K562 (cell line): ENCODE measurements around the gene AHCYL2. TPM values are rescaled to one million over a fixed set of nuclear protein-coding genes. Genes with fewer than 3 reads are reported as not detected.

Source experiments
- BMI1 ChIP-seq: fragments of 150-350 bp; IDR thresholded peaks from 2 replicates; pipeline ENCODE4 v1.6.1; 2014; ENCODE audit warnings: low read length
- BRF2 ChIP-seq: IDR thresholded peaks from 3 replicates; pipeline ENCODE4 v1.6.1; 2011; ENCODE audit warnings: borderline replicate concordance, mild to moderate bottlenecking; ENCODE audit not compliant: insufficient read length, insufficient read depth
- CEBPZ ChIP-seq: fragments of 150-350 bp; IDR thresholded peaks from 2 replicates; pipeline ENCODE4 v1.6.1; 2014; ENCODE audit warnings: low read depth, mild to moderate bottlenecking, low read length, borderline replicate concordance
- CTBP1 ChIP-seq: fragments of 450-650 bp; IDR thresholded peaks from 2 replicates; pipeline ENCODE4 v1.6.1; 2016; ENCODE audit warnings: borderline replicate concordance
- FOXA3 ChIP-seq, 2 experiments: fragments of 450-650 bp in 1 of 2; sonication (generic) in 1 of 2; formaldehyde crosslinking; IDR thresholded peaks in 1 of 2; conservative IDR thresholded peaks in 1 of 2; 2 replicates each; pipeline versions ENCODE4 v1.4.0 to v1.8.0; 2020 to 2022; ENCODE audit warnings: mild to moderate bottlenecking in 2 of 2, missing genetic modification reagents in 1 of 2
- RB1 ChIP-seq: fragments of 450-650 bp; IDR thresholded peaks from 2 replicates; pipeline ENCODE4 v1.6.1; 2017; ENCODE audit warnings: low read depth, mild to moderate bottlenecking
- XRCC5 ChIP-seq: fragments of 200-400 bp; formaldehyde crosslinking; IDR thresholded peaks from 2 replicates; pipeline ENCODE4 v1.6.1; 2017; ENCODE audit warnings: low read depth, mild to moderate bottlenecking, low read length
- ZBTB49 ChIP-seq: sonication (generic); formaldehyde crosslinking; IDR thresholded peaks from 2 replicates; pipeline ENCODE4 v1.8.0; 2022; ENCODE audit warnings: missing genetic modification reagents, mild to moderate bottlenecking, borderline replicate concordance
- ZBTB8A ChIP-seq: fragments of 450-650 bp; IDR thresholded peaks from 2 replicates; pipeline ENCODE4 v1.6.1; 2018; ENCODE audit warnings: mild to moderate bottlenecking, moderate library complexity; ENCODE audit not compliant: partially characterized antibody
- ZNF217 ChIP-seq: sonication (generic); formaldehyde crosslinking; IDR thresholded peaks from 2 replicates; pipeline ENCODE4 v1.8.0; 2022; ENCODE audit warnings: mild to moderate bottlenecking, missing genetic modification reagents
- ZNF384 ChIP-seq: IDR thresholded peaks from 2 replicates; pipeline ENCODE4 v1.6.1; 2012; ENCODE audit warnings: low read depth, low read length, improper control_type of control experiment
- ZNF436 ChIP-seq: fragments of 250-450, 450-650 bp; sonication (Bioruptor Pico); formaldehyde crosslinking; IDR thresholded peaks from 2 replicates; pipeline ENCODE4 v1.7.0; 2020; ENCODE audit warnings: mild to moderate bottlenecking
- polyA plus RNA-seq, 8 experiments: library from polyadenylated mRNA; depleted of rRNA in 4 of 8; stranded (reverse) in 5 of 8; unstranded in 3 of 8; fragments of >200 nt; fragmentation: Nextera tagmentation in 2 of 8; fragmentation: Illumina TruSeq in 1 of 8; extraction: Ambion mirVana in 2 of 8; extraction: Trizol in 1 of 8; gene quantifications; 2 replicates each; pipeline versions ENCODE4 v1.2.1 to v1.2.3, GENCODE V29; 2011 to 2014; ENCODE audit warnings: inconsistent platforms in 1 of 8, missing spikeins in 1 of 8
- total RNA-seq, 7 experiments: library from RNA; depleted of rRNA in 6 of 7; stranded (reverse); fragments of >200 nt in 6 of 7; fragmentation: Illumina TruSeq in 2 of 7; extraction: Trizol in 2 of 7; gene quantifications; 2 replicates each; pipeline versions ENCODE4 v1.2.1 to v1.2.3, GENCODE V29; 2011 to 2021; ENCODE audit warnings: low replicate concordance in 1 of 7

Gene AHCYL2
- total and polyA plus RNA-seq, 9 of the 15 experiments (the other 6 are each of a cell fraction or from before 2014, with no cell fraction given) = 0.93 to 10.5 (median 5.2) TPM

GRCh38 chr7:129367700-129368388 is 143.0 kb downstream of the AHCYL2 start (continued):
- TF ChIP-seq ZBTB49 (CRISPR knock-in tag) (no peak), RB1 (0 out of 2 replicates have a peak, but pooled peaks have one; percentile 53), ZNF384 (0 out of 2 replicates have a peak, but pooled peaks have one; percentile 44), CTBP1 (peak; percentile 62; the same call in 1 of the 2 replicates), ZBTB8A (no peak), ZNF436 (CRISPR knock-in tag) (no peak), CEBPZ (no peak), ZNF217 (CRISPR knock-in tag) (no peak), BRF2 (no peak), XRCC5 (peak; percentile 92), BMI1 (0 out of 2 replicates have a peak, but pooled peaks have one; percentile 50), FOXA3 (CRISPR knock-in tag; conservative IDR thresholded peaks at IDR 0.05 in 1 of 2, IDR thresholded peaks at IDR 0.05 in 1 of 2) (peak; percentile 87 to 92)
